Thoracic aorta (tissue), 2 donors: ENCODE measurements around the gene TMX3. TPM values are rescaled to one million over a fixed set of nuclear protein-coding genes. Genes with fewer than 3 reads are reported as not detected.

Source experiments
- ATAC-seq: fragments of 150-250 bp; one replicate; pipeline ENCODE4 v1.8.0; 2017; ENCODE audit warnings: low read depth; ENCODE audit not compliant: insufficient number of reproducible peaks, low FRiP score
- DNase-seq: peaks from one replicate; pipeline ENCODE4 v3.0.0-alpha.2; 2020; ENCODE audit warnings: low spot score
- H3K27ac ChIP-seq, 2 donors: fragments of 200-600 bp; sonication (generic); 1 replicate in 1 of 2; 2 replicates in 1 of 2; pipeline ENCODE4 v1.5.1; 2016; ENCODE audit warnings: mild to moderate bottlenecking in 2 of 2, moderate library complexity in 2 of 2
- H3K27me3 ChIP-seq: fragments of 200-600 bp; sonication (generic); replicated peaks from 2 replicates; pipeline ENCODE4 v1.6.0; 2016; ENCODE audit warnings: mild to moderate bottlenecking; ENCODE audit not compliant: insufficient read depth
- H3K36me3 ChIP-seq: fragments of 200-600 bp; sonication (generic); one replicate; pipeline ENCODE4 v1.5.1; 2016
- H3K4me1 ChIP-seq, 2 donors: fragments of 200-600 bp; sonication (generic); 1 replicate in 1 of 2; 2 replicates in 1 of 2; pipeline versions ENCODE4 v1.5.1 to v1.6.0; 2016; ENCODE audit warnings: low read depth in 2 of 2, mild to moderate bottlenecking in 1 of 2; ENCODE audit not compliant: control insufficient read depth in 1 of 2
- H3K4me3 ChIP-seq: fragments of 200-600 bp; sonication (generic); 2 replicates; pipeline ENCODE4 v1.5.1; 2016; ENCODE audit warnings: mild to moderate bottlenecking
- H3K9me3 ChIP-seq: fragments of 200-600 bp; sonication (generic); 2 replicates; pipeline ENCODE4 v1.5.1; 2016
- total RNA-seq, 2 donors: library from RNA; depleted of rRNA; stranded (reverse); fragments of >200 nt; gene quantifications; one replicate each; pipeline versions ENCODE4 v1.1.0 to v1.2.3, GENCODE V29; 2016
- TF ChIP-seq, protein P1 (sequence below): fragments of 200-600 bp; sonication (generic); IDR thresholded peaks from one replicate; pipeline ENCODE4 v1.5.1; 2019; ENCODE audit warnings: antibody characterized with exemption

TMX3 gene
- total RNA-seq, 2 donors from 2014 or later = 41.3 to 57.4 TPM

GRCh38 chr18:68701353-68701752 lies 13.6 kb downstream of the TMX3 start:
- H3K27ac ChIP-seq = no peak overlapping the region
- H3K36me3 ChIP-seq = peaks cover 4% of the 10 kb centered on the region
- no peaks in the 10 kb centered on the region for H3K9me3 ChIP-seq
- no peaks in the 10 kb centered on the region for H3K27me3 ChIP-seq
- DNase-seq = no peak
- H3K4me1 ChIP-seq = no peaks in the 10 kb centered on the region
- ATAC-seq = no peak
- TF ChIP-seq, protein P1, sequence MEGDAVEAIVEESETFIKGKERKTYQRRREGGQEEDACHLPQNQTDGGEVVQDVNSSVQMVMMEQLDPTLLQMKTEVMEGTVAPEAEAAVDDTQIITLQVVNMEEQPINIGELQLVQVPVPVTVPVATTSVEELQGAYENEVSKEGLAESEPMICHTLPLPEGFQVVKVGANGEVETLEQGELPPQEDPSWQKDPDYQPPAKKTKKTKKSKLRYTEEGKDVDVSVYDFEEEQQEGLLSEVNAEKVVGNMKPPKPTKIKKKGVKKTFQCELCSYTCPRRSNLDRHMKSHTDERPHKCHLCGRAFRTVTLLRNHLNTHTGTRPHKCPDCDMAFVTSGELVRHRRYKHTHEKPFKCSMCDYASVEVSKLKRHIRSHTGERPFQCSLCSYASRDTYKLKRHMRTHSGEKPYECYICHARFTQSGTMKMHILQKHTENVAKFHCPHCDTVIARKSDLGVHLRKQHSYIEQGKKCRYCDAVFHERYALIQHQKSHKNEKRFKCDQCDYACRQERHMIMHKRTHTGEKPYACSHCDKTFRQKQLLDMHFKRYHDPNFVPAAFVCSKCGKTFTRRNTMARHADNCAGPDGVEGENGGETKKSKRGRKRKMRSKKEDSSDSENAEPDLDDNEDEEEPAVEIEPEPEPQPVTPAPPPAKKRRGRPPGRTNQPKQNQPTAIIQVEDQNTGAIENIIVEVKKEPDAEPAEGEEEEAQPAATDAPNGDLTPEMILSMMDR = no peak
- no peak overlapping the region for H3K4me3 ChIP-seq

GRCh38 chr18:68699043-68699442 lies 15.9 kb downstream of the TMX3 start:
- peaks cover 7% of the 10 kb centered on the region for H3K36me3 ChIP-seq
- no peaks in the 10 kb centered on the region for H3K9me3 ChIP-seq
- no peak overlapping the region for H3K27ac ChIP-seq
- no peak for ATAC-seq
- no peak for DNase-seq
- no peaks in the 10 kb centered on the region for H3K27me3 ChIP-seq
- TF ChIP-seq, protein P1 = no peak
- no peaks in the 10 kb centered on the region for H3K4me1 ChIP-seq
- no peak overlapping the region for H3K4me3 ChIP-seq

DNA sequence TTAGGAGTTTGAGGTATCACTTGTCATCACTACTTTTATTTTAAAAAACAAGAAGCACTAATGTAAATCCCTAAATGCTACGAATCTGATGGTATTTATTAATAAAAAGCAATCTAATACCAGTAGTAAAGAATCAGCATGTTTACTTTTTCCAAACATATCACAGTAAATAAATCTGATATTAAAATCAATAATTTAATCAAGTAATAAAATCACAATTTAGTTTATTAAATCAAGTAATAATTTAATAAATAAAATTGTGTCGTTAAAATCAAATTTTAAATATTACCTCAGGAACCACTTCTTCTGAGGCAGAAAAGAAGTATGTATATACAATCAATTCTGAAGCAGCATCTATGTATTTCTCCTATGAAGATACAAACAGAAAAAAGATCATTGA lies 18.0 kb downstream of the TMX3 start:
- no peaks in the 10 kb centered on the region for H3K9me3 ChIP-seq
- TF ChIP-seq, protein P1 = no peak
- no peaks in the 10 kb centered on the region for H3K27me3 ChIP-seq
- H3K4me3 ChIP-seq = no peak overlapping the region
- DNase-seq (no peak), ATAC-seq (no peak)
- H3K4me1 ChIP-seq = no peaks in the 10 kb centered on the region
- H3K36me3 ChIP-seq = peaks cover 8% of the 10 kb centered on the region
- H3K27ac ChIP-seq = no peak overlapping the region

DNA sequence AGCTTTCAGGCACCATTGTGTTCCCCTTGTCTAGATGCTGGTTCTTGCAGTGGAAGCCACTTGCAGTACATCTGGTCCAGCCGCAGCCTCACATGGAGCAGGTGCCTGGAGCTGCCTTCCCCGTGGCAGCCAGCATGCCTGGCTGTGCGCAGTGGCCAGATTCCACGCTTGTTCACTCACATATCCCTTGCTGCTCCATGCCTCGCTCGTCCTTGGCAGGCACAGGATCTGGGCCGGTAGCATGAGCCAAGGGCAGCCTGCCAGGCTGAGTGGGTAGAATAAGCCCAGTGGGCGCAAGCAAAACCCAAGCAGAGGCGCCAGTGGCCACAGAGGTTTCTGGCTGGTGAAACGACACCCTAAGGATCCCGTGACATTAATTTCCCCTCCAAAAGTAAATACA lies 20.6 kb downstream of the TMX3 start:
- no peaks in the 10 kb centered on the region for H3K4me1 ChIP-seq
- no peaks in the 10 kb centered on the region for H3K27me3 ChIP-seq
- no peaks in the 10 kb centered on the region for H3K9me3 ChIP-seq
- no peak overlapping the region for H3K4me3 ChIP-seq
- no peak for DNase-seq
- H3K27ac ChIP-seq = no peak overlapping the region
- TF ChIP-seq, protein P1 = no peak
- peaks cover 8% of the 10 kb centered on the region for H3K36me3 ChIP-seq
- no peak for ATAC-seq

- H3K27me3 ChIP-seq = no peaks in the 10 kb centered on the region
- H3K9me3 ChIP-seq = no peaks in the 10 kb centered on the region
- TF ChIP-seq, protein P1 = no peak
- H3K36me3 ChIP-seq = peaks cover 8% of the 10 kb centered on the region
- H3K4me1 ChIP-seq = no peaks in the 10 kb centered on the region
- H3K4me3 ChIP-seq = no peak overlapping the region
- ATAC-seq (no peak), DNase-seq (no peak)
- H3K27ac ChIP-seq = no peak overlapping the region
Observed at GRCh38 chr18:68693091-68693815, 21.7 kb downstream of the TMX3 start.
